ENCODE results near the gene AOC3. TPM values are rescaled to one million over a fixed set of nuclear protein-coding genes. Genes with fewer than 3 reads are reported as not detected.
"Not testable (repeated sequence)": the region's sequence is repeated elsewhere in the genome, so short reads cannot be mapped to it uniquely, and the experiment has no call there.

Gene AOC3
- polyA plus RNA-seq, 1 experiment, result 0.12 TPM

DNA sequence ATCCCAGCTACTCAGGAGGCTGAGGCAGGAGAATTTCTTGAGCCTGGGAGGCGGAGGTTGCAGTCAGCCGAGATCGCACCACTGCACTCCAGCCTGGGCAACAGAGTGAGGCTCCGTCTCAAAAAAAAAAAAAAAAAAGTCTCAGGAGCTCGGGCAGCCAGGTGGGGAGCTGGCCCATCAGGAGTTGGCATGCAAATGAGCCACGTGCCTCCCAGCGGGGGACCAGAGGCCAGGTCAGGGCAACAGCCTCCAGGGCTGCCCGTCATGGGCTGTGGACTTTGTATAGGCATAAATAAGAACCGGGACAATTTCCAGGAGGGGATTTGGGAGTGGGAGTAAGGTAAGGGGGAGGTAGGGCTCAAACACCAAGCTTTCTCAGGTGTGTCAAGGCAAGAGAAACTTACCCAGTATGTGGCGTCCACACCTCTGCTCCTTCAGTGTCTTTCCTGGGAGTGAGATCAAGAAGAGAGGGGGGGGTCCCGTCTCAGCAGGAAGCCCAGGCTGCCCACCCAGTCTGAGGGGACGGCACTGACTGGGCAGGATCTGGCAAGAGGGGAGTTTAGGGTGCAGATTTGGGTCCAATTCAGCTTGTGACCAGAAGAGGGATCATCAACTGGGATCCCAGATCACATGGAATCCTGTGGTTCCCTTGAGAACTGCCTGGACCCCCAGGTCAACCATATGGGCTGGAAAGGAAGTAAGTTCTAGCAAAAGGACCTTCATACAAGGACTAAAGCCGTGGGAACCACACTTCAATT lies 27.3 kb downstream of the AOC3 start:
- Histone ChIP-seq H3K4me3 (ENCODE audit: low read depth, low read length) (no peak overlapping the region), H3K27ac (ENCODE audit: low read depth, low read length) (no peak overlapping the region), H3K9me3 (ENCODE audit: control insufficient read depth, insufficient read depth, low read length) (no peaks in the 10 kb centered on the region), H3K27me3 (ENCODE audit: control insufficient read depth, insufficient read depth, low read length) (peaks cover 34% of the 10 kb centered on the region)
- ChIA-PET CTCF (interaction anchor here (0.6 kb wide), 1 partner anchor 266 kb away, joined by 3 read pairs; no protein-coding TSS in a partner anchor), POLR2A (no interaction called here)
- DNase-seq (ENCODE audit: low read depth, low spot score), result no peak
- TF ChIP-seq, protein P1, sequence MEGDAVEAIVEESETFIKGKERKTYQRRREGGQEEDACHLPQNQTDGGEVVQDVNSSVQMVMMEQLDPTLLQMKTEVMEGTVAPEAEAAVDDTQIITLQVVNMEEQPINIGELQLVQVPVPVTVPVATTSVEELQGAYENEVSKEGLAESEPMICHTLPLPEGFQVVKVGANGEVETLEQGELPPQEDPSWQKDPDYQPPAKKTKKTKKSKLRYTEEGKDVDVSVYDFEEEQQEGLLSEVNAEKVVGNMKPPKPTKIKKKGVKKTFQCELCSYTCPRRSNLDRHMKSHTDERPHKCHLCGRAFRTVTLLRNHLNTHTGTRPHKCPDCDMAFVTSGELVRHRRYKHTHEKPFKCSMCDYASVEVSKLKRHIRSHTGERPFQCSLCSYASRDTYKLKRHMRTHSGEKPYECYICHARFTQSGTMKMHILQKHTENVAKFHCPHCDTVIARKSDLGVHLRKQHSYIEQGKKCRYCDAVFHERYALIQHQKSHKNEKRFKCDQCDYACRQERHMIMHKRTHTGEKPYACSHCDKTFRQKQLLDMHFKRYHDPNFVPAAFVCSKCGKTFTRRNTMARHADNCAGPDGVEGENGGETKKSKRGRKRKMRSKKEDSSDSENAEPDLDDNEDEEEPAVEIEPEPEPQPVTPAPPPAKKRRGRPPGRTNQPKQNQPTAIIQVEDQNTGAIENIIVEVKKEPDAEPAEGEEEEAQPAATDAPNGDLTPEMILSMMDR (IDR thresholded peaks at IDR 0.05; ENCODE audit: low read depth, low read length), result 0 out of 2 replicates have a peak, but pooled peaks have one; percentile 6

DNA sequence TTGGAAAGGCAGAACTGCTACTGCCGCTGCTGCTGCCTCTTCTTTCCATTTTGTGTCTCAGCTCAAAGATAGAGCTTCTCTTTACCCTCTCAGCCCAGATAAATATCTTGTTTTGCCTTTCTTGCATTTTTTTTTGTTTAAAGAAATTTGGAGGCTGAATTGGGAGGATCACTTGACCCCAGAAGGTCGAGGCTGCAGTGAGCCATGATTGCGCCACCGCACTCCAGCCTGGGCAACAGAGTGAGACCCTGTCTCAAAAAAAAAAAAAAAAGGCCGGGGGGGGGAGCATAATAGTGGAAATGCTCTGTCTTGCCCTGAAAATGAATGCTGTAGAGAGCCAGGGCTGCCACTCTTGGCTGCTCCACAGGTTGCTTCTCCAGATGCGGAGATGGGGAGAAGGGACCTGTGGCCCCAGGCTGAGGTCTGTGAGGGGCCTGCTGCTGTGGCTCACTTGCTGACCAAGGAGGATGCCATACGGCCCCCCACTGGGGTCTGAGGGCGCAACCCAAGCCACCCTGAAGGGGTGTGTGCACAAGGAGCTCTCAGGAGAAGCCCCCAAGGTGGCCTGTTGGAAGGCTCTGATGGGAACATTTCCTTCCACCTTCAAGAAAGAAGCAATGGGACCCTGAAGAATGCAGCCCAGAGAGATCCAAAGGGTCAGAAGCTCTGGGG lies 28.1 kb downstream of the AOC3 start:
- DNase-seq (ENCODE audit: low read depth, low spot score), result no peak
- Histone ChIP-seq H3K27ac (ENCODE audit: low read depth, low read length) (no peak overlapping the region), H3K9me3 (ENCODE audit: control insufficient read depth, insufficient read depth, low read length) (no peaks in the 10 kb centered on the region), H3K27me3 (ENCODE audit: control insufficient read depth, insufficient read depth, low read length) (peaks cover 29% of the 10 kb centered on the region), H3K4me3 (ENCODE audit: low read depth, low read length) (no peak overlapping the region)
- TF ChIP-seq, protein P1 (IDR thresholded peaks at IDR 0.05; ENCODE audit: low read depth, low read length), result no peak
- CTCF ChIA-PET, result no interaction called here
- POLR2A ChIA-PET, result no interaction called here

DNA sequence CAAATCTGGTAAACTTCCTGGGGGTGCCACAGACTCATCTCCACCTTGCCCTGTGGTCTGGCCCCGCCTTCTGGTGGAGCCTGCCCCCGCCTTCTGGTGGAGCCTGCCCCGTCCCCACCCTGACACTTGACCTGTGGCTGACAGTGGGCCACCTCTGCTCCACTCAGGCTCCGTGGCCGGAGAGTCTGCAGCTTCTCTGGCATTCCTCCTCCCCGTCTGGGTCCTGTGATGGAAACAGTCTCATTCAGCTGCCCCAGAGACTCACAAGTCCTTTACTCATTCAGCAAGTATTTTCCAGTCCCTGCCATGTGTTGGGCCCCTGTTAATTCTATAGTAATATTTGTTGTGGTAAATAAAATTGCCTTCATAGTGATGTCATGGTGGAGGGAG lies 28.6 kb downstream of the AOC3 start:
- peaks cover 29% of the 10 kb centered on the region for H3K27me3 ChIP-seq (ENCODE audit: control insufficient read depth, insufficient read depth, low read length)
- no peak for DNase-seq (ENCODE audit: low read depth, low spot score)
- H3K27ac ChIP-seq (ENCODE audit: low read depth, low read length), result no peak overlapping the region
- CTCF ChIA-PET, result no interaction called here
- POLR2A ChIA-PET, result no interaction called here
- H3K4me3 ChIP-seq (ENCODE audit: low read depth, low read length), result no peak overlapping the region
- no peaks in the 10 kb centered on the region for H3K9me3 ChIP-seq (ENCODE audit: control insufficient read depth, insufficient read depth, low read length)
- TF ChIP-seq, protein P1 (IDR thresholded peaks at IDR 0.05; ENCODE audit: low read depth, low read length), result no peak

DNA sequence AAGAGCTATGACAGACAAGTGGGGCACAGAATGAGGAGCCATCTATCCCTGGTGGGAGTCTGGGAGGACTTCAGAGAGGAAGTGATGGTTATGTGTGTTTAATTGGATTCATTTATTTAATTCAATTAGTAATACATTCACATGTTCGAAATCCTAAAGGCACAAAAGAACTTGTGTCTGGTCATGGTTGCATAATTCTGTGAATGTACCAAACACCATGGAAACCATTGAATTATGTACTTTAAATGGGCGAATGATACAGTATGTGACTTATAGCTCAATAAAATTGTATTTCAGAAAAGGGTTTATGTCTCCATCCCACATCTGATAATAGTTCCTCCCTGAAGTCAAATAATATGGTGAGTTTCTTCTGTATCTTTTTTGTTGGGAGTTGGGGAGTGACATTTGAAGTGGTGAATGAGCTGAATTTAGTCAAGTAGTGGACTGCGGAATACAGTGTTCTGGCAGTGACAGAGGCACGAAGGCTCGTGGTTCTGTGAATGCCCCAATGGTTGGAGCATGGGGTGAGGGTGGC lies 29.8 kb downstream of the AOC3 start:
- Histone ChIP-seq H3K9me3 (ENCODE audit: control insufficient read depth, insufficient read depth, low read length) (no peaks in the 10 kb centered on the region), H3K27ac (ENCODE audit: low read depth, low read length) (no peak overlapping the region), H3K4me3 (ENCODE audit: low read depth, low read length) (no peak overlapping the region), H3K27me3 (ENCODE audit: control insufficient read depth, insufficient read depth, low read length) (peaks cover 36% of the 10 kb centered on the region)
- CTCF ChIA-PET, result interaction anchor here (1.1 kb wide), 1 partner anchor 48 kb away, joined by 3 read pairs; no protein-coding TSS in a partner anchor
- DNase-seq (ENCODE audit: low read depth, low spot score), result no peak
- POLR2A ChIA-PET, result no interaction called here
- TF ChIP-seq, protein P1 (IDR thresholded peaks at IDR 0.05; ENCODE audit: low read depth, low read length), result no peak

DNA sequence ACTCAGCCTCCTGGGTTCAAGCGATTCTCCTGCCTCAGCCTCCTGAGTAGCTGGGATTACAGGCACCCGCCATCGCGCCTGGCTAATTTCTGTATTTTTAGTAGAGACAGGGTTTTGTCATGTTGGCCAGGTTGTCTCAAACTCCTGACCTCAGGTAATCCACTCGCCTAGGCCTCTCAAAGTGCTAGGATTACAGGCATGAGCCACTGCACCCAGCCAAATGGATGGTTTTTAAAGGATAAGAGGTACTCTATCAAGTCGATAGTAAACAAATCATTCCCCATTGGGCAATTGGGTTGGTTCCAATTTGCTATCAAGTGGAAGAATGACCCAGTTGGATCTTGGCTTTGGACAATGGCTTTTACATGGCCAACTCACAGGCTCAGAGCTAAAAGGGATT lies 30.7 kb downstream of the AOC3 start:
- CTCF ChIA-PET, result interaction anchor here (1.3 kb wide), 1 partner anchor 9 kb away, joined by 3 read pairs; no protein-coding TSS in a partner anchor
- peaks cover 36% of the 10 kb centered on the region for H3K27me3 ChIP-seq (ENCODE audit: control insufficient read depth, insufficient read depth, low read length)
- DNase-seq (ENCODE audit: low read depth, low spot score); H3K27ac ChIP-seq (ENCODE audit: low read depth, low read length); H3K9me3 ChIP-seq (ENCODE audit: control insufficient read depth, insufficient read depth, low read length); POLR2A ChIA-PET; H3K4me3 ChIP-seq (ENCODE audit: low read depth, low read length): not testable (repeated sequence)

Measured in AG04450 (cell line).